ENCODE measurements around the gene KLF15. TPM values are rescaled to one million over a fixed set of nuclear protein-coding genes. Genes with fewer than 3 reads are reported as not detected.
A peak's percentile ranks its signal among the peaks of the same experiment; 100 is the strongest.

The KLF15 gene
- total and polyA plus RNA-seq, 2 experiments from 2014 or later = 1.8 to 16.7 TPM

GRCh38 chr3:126342991-126343648, 14.1 kb downstream of the KLF15 start:
- no peak for DNase-seq (ENCODE audit: low spot score)
- H3K27me3 ChIP-seq = no peaks in the 10 kb centered on the region
- H3K9me2 ChIP-seq (replicated peaks; ENCODE audit: insufficient read depth) = no peaks in the 10 kb centered on the region
- no peaks in the 10 kb centered on the region for H3K79me2 ChIP-seq
- WGBS (ENCODE audit: low lambda C conversion rate, missing lambda C conversion rate) = 91% methylated on average over 16 of the region's 20 CpGs
- no peak overlapping the region for H3K27ac ChIP-seq
- no peaks in the 10 kb centered on the region for H4K20me1 ChIP-seq (ENCODE audit: insufficient read depth, poor library complexity, severe bottlenecking)
- no peaks in the 10 kb centered on the region for H3K9me3 ChIP-seq (ENCODE audit: low read depth)
- no peaks in the 10 kb centered on the region for H3K36me3 ChIP-seq (replicated peaks; ENCODE audit: insufficient read depth, low read depth)
- no peak overlapping the region for H2AFZ ChIP-seq
- no peak overlapping the region for H3K4me3 ChIP-seq
- H3K4me2 ChIP-seq = no peak overlapping the region
- peaks cover 2% of the 10 kb centered on the region for H3K4me1 ChIP-seq (ENCODE audit: insufficient read depth)
- TF ChIP-seq, protein P1, sequence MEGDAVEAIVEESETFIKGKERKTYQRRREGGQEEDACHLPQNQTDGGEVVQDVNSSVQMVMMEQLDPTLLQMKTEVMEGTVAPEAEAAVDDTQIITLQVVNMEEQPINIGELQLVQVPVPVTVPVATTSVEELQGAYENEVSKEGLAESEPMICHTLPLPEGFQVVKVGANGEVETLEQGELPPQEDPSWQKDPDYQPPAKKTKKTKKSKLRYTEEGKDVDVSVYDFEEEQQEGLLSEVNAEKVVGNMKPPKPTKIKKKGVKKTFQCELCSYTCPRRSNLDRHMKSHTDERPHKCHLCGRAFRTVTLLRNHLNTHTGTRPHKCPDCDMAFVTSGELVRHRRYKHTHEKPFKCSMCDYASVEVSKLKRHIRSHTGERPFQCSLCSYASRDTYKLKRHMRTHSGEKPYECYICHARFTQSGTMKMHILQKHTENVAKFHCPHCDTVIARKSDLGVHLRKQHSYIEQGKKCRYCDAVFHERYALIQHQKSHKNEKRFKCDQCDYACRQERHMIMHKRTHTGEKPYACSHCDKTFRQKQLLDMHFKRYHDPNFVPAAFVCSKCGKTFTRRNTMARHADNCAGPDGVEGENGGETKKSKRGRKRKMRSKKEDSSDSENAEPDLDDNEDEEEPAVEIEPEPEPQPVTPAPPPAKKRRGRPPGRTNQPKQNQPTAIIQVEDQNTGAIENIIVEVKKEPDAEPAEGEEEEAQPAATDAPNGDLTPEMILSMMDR (IDR thresholded peaks at IDR 0.05; ENCODE audit: poor library complexity) = peak; percentile 4
- TF ChIP-seq EZH2phosphoT487 (IDR thresholded peaks at IDR 0.05; ENCODE audit: low read depth, severe bottlenecking, unreplicated experiment) = no peak

DNA sequence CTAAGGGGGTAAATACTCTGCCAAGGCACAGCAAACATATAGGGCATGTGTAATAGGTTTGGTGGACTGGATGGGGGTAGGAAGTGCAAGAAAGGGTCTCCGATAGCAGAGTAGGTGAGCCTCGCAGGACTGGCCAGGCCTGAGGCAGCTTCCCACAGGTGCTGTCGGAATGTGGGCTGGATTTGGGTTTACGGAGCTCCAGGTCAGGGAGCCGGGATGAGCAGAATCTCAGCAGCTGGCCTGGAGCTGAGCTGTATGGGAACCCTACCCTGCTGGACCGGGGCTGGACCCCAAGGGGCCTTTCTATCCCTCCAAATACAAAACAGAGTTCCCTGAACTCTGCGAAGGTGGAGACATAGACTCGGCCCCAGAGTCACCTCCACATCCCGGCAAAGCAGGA, 15.0 kb downstream of the KLF15 start:
- no peak for DNase-seq (ENCODE audit: low spot score)
- no peak overlapping the region for H2AFZ ChIP-seq
- H3K9me2 ChIP-seq (replicated peaks; ENCODE audit: insufficient read depth) = no peaks in the 10 kb centered on the region
- H3K27ac ChIP-seq = no peak overlapping the region
- TF ChIP-seq EZH2phosphoT487 (IDR thresholded peaks at IDR 0.05; ENCODE audit: low read depth, severe bottlenecking, unreplicated experiment) (no peak), EZH2 (IDR thresholded peaks at IDR 0.05; ENCODE audit: borderline replicate concordance) (no peak)
- TF ChIP-seq, protein P1 (IDR thresholded peaks at IDR 0.05; ENCODE audit: poor library complexity) = no peak
- H3K36me3 ChIP-seq (replicated peaks; ENCODE audit: insufficient read depth, low read depth) = no peaks in the 10 kb centered on the region
- H3K4me2 ChIP-seq = no peak overlapping the region
- no peaks in the 10 kb centered on the region for H3K79me2 ChIP-seq
- H3K27me3 ChIP-seq = no peaks in the 10 kb centered on the region
- H3K9me3 ChIP-seq (ENCODE audit: low read depth) = no peaks in the 10 kb centered on the region
- H4K20me1 ChIP-seq (ENCODE audit: insufficient read depth, poor library complexity, severe bottlenecking) = no peaks in the 10 kb centered on the region
- WGBS (ENCODE audit: low lambda C conversion rate, missing lambda C conversion rate) = 90% methylated on average over 9 of the region's 9 CpGs
- peaks cover 2% of the 10 kb centered on the region for H3K4me1 ChIP-seq (ENCODE audit: insufficient read depth)
- no peak overlapping the region for H3K4me3 ChIP-seq

GRCh38 chr3:126341755-126342150, 15.5 kb downstream of the KLF15 start:
- H3K9me3 ChIP-seq (ENCODE audit: low read depth) = no peaks in the 10 kb centered on the region
- no peak for DNase-seq (ENCODE audit: low spot score)
- no peaks in the 10 kb centered on the region for H3K36me3 ChIP-seq (replicated peaks; ENCODE audit: insufficient read depth, low read depth)
- 94% methylated on average over 7 of the region's 7 CpGs for WGBS (ENCODE audit: low lambda C conversion rate, missing lambda C conversion rate)
- peaks cover 2% of the 10 kb centered on the region for H3K4me1 ChIP-seq (ENCODE audit: insufficient read depth)
- H3K4me2 ChIP-seq = no peak overlapping the region
- H4K20me1 ChIP-seq (ENCODE audit: insufficient read depth, poor library complexity, severe bottlenecking) = no peaks in the 10 kb centered on the region
- H3K4me3 ChIP-seq = no peak overlapping the region
- H2AFZ ChIP-seq = no peak overlapping the region
- TF ChIP-seq, protein P1 (IDR thresholded peaks at IDR 0.05; ENCODE audit: poor library complexity) = no peak
- TF ChIP-seq EZH2 (IDR thresholded peaks at IDR 0.05; ENCODE audit: borderline replicate concordance) (no peak), EZH2phosphoT487 (IDR thresholded peaks at IDR 0.05; ENCODE audit: low read depth, severe bottlenecking, unreplicated experiment) (no peak)
- no peaks in the 10 kb centered on the region for H3K27me3 ChIP-seq
- H3K27ac ChIP-seq = no peak overlapping the region
- H3K79me2 ChIP-seq = no peaks in the 10 kb centered on the region
- H3K9me2 ChIP-seq (replicated peaks; ENCODE audit: insufficient read depth) = no peaks in the 10 kb centered on the region

Data from hepatocyte (in vitro differentiated cells).